Measurements from ENCODE around the gene AFAP1. TPM values are rescaled to one million over a fixed set of nuclear protein-coding genes. Genes with fewer than 3 reads are reported as not detected.
A peak's percentile ranks its signal among the peaks of the same experiment; 100 is the strongest.

Gene AFAP1
- total and polyA plus RNA-seq, 2 of the 4 experiments (the other 2 are of a cell fraction): 48.2 to 80.9 TPM

GRCh38 chr4:7759635-7760034 lies 180.0 kb downstream of the AFAP1 start:
- no TSS peak for BruUV-seq (replicated peaks)
- Histone ChIP-seq H3K27ac (ENCODE audit: insufficient read depth, low read length) (no peak overlapping the region), H3K4me2 (ENCODE audit: low read depth, low read length) (no peak overlapping the region), H3K4ac (ENCODE audit: low read depth, low read length) (no peak overlapping the region), H3K4me3 (ENCODE audit: insufficient read depth, low read depth, low read length) (no peak overlapping the region), H3K23ac (ENCODE audit: low read depth, low read length) (no peak overlapping the region), H4K8ac (ENCODE audit: low read depth in 2 of 2, low read length in 2 of 2) (no peak overlapping the region), H2BK5ac (ENCODE audit: low read depth, low read length, poor library complexity, severe bottlenecking) (no peak overlapping the region), H2AFZ (replicated peaks; ENCODE audit: low read length, poor library complexity) (no peak overlapping the region), H3K36me3 (ENCODE audit: control insufficient read depth, insufficient read depth, low read length) (peaks cover 64% of the 10 kb centered on the region), H2BK15ac (ENCODE audit: low read depth, low read length) (no peak overlapping the region), H4K5ac (ENCODE audit: low read depth, low read length) (no peak overlapping the region), H4K91ac (ENCODE audit: insufficient read depth, low read depth, low read length) (no peak overlapping the region), H3K27me3 (ENCODE audit: control insufficient read depth, insufficient read depth, low read length) (no peaks in the 10 kb centered on the region), H2AK5ac (ENCODE audit: low read depth, low read length) (no peak overlapping the region), H3K9me1 (ENCODE audit: insufficient read depth, low read length) (peaks cover 10% of the 10 kb centered on the region; the same call in 1 of the 2 replicates), H2BK20ac (ENCODE audit: low read depth, low read length) (no peak overlapping the region), H3K4me1 (ENCODE audit: control insufficient read depth, insufficient read depth, low read length) (peaks cover 4% of the 10 kb centered on the region), H4K20me1 (ENCODE audit: insufficient read depth, low read length) (peaks cover 50% of the 10 kb centered on the region), H3K14ac (replicated peaks; ENCODE audit: low read depth, low read length) (no peak overlapping the region), H2BK120ac (ENCODE audit: low read depth, low read length) (no peak overlapping the region), H3K18ac (ENCODE audit: low read depth, low read length) (no peak overlapping the region), H2AK9ac (replicated peaks; ENCODE audit: low read depth, low read length, poor library complexity) (peak overlapping the region; percentile 21), H3K9ac (ENCODE audit: low read depth, low read length) (no peak overlapping the region), H3K79me1 (ENCODE audit: low read depth in 1 of 2, low read length in 2 of 2) (peaks cover 19 to 48% of the 10 kb centered on the region in 2 experiments; a peak in 2 of 4 replicates), H3K9me3 (ENCODE audit: control insufficient read depth, insufficient read depth, low read length) (no peaks in the 10 kb centered on the region), H3K56ac (ENCODE audit: extremely low read depth, insufficient read depth, low read length) (no peak overlapping the region)
- ChIA-PET POLR2A (ENCODE audit: unreplicated experiment) (no interaction called here), CTCF (no interaction called here)
- ATAC-seq (ENCODE audit: low read depth) (no peak), DNase-seq (no peak)
- in situ Hi-C loops (cut with MboI; ENCODE audit: low sequenced_read_pairs): loop anchor here (10.0 kb wide), 1 partner anchor 225 kb away; no protein-coding TSS in a partner anchor
- TF ChIP-seq FOS (IDR thresholded peaks at IDR 0.05; ENCODE audit: low read depth, low read length) (no peak), BHLHE40 (IDR thresholded peaks at IDR 0.05; ENCODE audit: low read depth, low read length) (no peak), MAZ (IDR thresholded peaks at IDR 0.05; ENCODE audit: borderline replicate concordance, low read depth, low read length) (no peak)
- 86% methylated on average over 3 of the region's 7 CpGs; no CpG with 5 or more reads in 1 of the 2 experiments for WGBS, 2 experiments (ENCODE audit: extremely low coverage in 2 of 2, insufficient read length in 1 of 2)
- intact Hi-C loops (cut with micrococcal nuclease): no loop called here
- dilution Hi-C loops (cut with HindIII; ENCODE audit: low sequenced_read_pairs, unreplicated experiment): no loop called here

Measured in IMR-90 (cell line).